Frontal cortex (tissue), 4 donors: ENCODE measurements around the gene MALT1. TPM values are rescaled to one million over a fixed set of nuclear protein-coding genes. Genes with fewer than 3 reads are reported as not detected.

ENCODE experiments used
- DNase-seq, 2 donors: peaks; one replicate each; pipeline ENCODE4 v3.0.0; 2012; ENCODE audit warnings: low spot score in 2 of 2
- FAIRE-seq: peaks from 2 replicates; lab custom pipeline; 2012; peaks lifted over from hg19 to GRCh38; lab: Jason Lieb, UNC
- total RNA-seq: library from RNA; depleted of rRNA; stranded (reverse); fragments of >200 nt; gene quantifications from one replicate; pipeline ENCODE4 v1.2.3, GENCODE V29; 2014
- donor health status: control.
- donor health status: control.
- donor health status: control.

Gene MALT1
- total RNA-seq, 1 donor from 2014 or later, result 26.9 TPM

DNA sequence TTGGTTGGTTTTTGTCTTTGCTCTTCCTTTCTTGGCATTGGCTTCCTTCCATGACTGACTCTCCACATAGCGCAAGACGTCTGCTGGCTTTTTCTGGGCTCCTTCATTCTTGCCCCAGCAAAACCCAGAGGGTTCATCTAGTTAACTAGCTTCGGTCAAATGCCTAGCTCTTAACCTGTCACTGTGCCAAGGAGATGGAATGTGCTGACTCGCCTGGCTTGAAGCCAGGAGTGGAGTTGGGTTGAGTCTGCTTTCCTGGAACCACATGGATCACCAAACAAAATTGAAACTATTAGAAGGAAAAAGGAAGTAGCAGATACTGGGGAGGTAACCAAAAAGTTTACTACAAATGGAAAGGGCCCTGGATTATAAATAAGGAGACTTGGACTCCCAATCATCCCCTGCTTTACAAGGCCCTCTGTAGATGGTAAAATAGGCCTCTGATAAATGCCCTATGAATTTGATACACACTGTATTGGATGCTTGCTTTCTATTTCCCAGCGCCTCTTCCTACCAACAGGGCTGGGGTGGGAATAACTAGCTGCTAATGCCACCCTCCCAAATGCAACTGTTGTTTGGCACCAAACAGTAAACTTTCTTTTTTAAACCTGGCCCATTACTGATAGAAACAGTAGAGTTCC lies 11.3 kb downstream of the MALT1 start:
- no peak for FAIRE-seq

DNA sequence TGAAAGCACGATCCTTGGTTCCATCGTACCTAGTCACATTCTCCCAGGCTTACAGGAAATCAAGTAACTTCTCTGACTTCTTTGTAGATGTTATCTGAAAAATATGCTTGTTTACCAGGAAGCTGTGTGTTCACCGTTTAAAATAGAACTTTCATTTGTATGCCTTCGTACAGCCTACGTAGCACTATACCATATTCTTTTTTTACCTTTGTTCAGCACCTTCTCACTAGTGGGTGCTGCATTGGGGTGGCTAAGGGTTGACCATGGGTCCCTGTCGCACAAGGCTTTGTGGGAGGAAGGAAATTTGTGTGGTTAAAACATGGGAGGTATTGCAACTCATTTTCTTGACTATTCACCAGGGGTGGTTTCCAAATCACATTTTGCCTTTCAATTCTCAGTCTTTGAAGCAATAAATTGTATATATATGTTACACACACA lies 16.6 kb downstream of the MALT1 start:
- no peak for FAIRE-seq
- DNase-seq, result no peak

More for the DNA sequence above, 11.3 kb downstream of the MALT1 start:
- DNase-seq, result no peak

DNA sequence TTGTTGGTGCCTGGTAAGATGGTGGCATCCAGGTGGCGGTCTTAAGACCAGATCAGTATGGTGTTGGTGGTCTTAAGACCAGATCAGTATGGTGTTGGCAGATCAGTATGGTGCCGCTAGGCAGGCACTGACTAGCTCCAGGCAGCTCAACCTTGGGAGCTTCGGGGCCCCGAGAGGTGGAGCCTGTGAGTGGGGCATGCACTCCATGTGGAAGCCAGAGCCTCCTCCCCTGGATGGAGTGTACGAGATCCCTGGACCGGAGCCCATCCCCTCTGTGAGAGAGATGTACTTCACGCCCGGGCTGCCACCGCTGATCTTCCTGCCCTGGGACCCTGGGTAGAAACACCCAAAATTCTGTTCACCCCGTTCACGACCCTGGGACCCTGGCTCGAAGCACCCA lies 19.0 kb downstream of the MALT1 start:
- DNase-seq, result no peak
- FAIRE-seq, result no peak

DNA sequence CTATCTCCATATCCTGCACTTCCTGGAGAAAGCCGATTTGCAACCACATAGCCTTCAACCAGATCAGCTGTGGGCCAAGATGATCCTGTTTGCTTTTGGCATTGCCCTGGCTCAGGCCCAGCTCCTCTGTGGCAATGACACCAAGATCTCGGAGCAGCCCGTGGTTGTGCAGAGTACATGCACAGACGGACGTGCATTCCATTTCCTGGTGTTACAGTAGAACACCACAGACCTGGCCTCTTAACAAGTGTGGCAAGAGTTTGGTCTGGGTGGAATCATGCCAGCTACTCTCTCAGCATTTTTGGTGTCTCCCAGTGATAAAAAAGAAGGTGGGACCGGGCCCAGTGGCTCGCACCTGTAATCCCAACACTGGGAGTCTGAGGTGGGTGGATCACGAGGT lies 20.0 kb downstream of the MALT1 start:
- DNase-seq (no peak), FAIRE-seq (no peak)

DNA sequence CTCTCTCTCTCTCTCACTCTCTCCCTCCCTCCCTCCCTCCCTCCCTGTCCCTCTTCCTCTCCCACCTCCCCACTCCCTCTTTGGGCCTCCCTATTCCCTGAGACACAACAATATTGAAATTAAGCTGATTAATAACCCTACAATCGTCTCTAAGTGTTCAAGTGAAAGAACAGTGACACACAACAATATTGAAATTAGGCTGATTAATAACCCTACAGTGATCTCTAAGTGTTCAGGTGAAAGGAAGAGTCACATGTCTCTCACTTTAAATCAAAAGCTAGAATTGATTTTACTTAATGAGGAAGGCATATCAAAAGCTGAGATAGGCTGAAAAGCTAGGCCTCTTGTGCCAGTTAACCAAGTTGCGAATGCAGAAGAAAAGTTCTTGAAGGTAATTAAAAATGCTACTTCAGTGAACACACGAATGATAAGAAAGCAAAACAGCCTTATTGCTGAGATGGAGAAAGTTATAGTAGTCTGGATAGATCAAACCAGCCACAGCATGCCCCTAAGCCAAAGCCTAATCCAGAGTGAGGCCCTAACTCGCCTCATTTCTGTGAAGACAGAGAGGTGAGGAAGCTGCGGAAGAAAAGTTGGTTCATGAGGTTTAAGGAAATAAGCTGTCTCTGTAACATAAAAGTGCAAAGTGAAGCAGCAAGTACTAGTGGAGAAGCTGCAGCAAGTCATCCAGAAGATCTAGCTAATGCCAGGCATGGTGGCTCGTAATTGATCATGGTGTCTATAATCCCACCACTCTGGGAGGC lies 21.3 kb downstream of the MALT1 start:
- no peak for DNase-seq
- no peak for FAIRE-seq

DNA sequence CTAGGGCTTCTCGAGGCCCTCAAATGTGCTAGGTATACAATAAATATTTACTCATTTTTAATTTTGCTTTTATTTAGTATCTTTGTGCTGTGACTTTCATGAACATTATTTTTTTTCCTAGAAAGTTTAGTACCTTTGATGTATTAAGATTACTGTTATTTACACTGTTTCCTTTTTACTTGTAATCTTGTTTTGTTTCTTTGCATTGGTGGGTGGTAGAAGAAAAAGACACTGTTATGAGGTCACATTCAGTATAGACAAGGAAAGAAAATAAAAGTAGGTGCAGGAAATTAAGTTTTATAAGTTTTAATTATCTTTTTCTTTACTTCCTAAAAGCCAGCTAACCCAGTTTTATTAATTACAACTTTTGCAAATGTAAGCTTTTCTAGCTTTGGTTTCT lies 23.0 kb downstream of the MALT1 start:
- FAIRE-seq, result no peak
- DNase-seq, result no peak

DNA sequence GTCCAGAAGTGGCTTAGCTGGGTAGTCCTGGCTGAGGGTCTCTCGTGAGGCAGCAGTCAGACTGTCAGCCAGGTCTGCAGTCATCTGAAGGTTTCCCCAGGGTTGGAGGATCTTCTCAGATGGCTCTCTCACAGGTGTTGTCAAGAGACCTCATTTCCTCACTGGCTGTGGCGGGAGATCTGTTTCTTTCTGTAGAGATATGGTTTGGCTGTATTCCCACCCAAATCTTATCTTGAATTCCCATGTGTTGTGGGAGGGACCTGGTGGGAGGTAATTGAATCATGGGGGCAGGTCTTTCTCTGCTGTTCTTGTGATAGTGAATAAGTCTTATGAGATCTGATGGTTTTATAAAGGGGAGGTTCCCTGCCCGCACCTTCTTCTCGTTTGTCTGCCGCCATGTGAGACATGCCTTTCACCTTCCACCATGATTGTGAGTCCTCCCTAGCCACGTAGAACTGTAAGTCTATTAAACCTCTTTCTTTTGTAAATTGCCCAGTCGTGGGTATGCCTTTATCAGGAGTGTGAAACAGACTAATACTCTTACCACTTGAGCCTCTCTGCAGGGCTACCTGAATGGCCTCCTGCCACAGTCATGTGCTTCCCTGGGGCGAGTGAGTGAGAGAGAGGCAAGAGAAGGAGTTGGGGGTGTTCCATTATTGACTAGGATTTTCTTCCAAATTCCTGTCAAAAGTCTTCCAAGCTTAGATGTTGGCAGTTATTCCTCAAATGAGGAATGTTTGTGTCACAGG lies 23.6 kb downstream of the MALT1 start:
- FAIRE-seq, result no peak
- DNase-seq, result no peak

DNA sequence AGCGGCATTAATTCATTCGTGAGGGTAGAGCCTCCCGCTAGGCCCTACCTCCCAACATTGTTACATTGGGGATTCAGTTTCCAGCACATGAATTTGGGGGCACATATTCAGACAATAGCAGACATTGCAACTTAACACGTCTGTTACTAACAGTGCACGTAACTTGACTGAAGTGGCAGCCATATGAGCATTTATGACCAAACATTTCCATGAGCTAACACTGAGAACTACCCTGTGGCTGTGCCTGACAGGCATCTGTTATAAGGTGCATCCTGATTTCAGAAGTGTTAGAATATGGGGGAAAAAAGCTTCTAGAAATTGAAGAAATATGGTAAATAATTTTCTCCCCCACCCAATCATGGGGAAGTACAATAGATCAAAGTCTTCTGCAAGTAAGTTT lies 24.5 kb downstream of the MALT1 start:
- FAIRE-seq (no peak), DNase-seq (no peak)

DNA sequence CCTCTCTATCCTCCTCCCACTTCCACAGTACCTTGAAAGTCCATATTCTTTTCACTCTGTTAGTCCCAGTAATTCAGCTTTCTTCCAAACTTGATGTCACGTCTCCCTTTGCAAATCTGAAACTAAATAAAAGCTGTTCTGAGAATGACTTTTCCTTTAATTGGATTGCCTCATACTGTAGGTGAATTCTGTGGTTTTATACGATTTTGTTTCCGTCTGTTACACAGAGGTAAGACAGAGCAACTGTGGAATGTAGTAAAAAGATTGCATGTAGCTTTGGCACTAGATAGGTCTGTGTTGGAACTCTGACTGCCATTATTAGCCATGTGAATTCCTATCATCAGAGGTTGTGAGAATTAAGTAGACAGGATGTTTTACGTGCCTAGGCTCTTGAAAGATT lies 25.9 kb downstream of the MALT1 start:
- no peak for FAIRE-seq
- DNase-seq, result no peak

DNA sequence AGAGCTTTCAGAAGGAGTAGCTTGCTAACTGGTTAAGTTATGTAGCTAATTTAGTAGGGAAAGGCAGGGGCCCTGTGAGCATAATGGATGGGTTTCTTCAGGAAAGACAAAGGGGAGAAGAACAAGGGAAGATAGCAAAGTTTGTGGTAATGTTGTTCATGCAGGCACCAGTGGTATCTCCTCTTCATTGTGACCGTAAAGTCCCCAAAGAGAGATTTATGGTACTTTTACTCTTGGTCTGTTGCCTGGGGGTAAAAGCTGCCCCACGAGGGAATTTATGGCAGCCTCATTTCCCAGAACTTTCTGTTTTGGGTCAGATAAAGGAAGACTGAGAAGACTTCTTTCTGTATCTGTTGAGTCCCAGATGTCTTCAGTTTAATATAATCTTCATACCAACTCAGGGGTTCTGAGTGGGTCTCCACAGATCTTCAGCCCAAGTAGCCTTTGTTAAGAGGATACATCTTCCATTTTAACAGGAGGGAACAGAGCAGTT lies 27.5 kb downstream of the MALT1 start:
- FAIRE-seq (no peak), DNase-seq (no peak)

DNA sequence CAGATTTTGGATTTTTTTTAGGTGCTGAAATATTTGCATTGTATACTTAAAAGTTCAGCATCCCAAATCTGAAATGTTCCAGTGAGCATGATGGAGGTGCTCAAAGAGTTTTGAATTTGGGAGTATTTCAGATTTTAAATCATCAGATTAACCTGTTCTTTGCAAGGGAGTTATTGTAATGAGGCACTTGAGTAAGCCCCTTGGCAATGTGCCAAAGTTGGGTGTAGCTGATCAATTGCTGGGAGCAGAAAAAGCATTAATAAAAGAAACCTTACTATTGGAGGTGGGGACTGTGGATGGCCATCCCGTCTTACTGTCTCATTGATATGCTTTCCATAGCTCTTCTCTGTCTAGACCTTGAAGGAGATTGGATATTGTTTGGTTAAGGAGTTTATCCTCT lies 28.3 kb downstream of the MALT1 start:
- DNase-seq, result no peak
- no peak for FAIRE-seq

DNA sequence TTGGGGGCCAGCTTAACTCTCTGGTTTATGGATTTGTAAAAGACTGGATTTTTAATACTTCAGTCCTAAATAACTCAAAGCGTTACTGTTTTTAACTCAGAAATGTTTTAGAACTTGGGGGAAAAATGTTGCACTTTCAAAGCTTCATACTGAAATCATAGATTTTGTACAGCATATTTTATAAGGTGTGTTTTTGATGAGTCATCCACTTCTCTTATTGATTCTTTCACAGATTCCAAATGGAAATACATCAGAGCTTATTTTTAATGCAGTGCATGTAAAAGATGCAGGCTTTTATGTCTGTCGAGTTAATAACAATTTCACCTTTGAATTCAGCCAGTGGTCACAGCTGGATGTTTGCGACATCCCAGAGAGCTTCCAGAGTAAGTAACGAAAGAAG lies 28.9 kb downstream of the MALT1 start:
- FAIRE-seq (no peak), DNase-seq (no peak)

DNA sequence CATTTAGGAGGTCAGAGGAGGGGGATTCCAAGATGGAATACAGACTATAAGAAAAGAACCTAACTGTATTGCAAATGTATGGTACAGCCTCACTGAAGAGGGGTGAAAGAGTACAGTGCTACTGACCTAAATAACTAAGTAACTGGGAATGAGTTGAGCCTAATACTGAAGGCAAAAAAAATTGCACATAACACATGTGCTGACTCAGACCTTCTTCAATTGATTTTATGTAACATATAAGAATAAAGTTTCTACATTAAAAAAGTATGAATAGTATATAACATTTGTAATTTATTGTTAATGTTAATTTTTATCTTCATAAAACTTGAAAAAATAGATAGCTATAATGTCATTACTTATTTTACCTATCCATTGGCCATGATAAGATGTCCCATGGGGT lies 41.7 kb downstream of the MALT1 start:
- FAIRE-seq, result no peak

DNA sequence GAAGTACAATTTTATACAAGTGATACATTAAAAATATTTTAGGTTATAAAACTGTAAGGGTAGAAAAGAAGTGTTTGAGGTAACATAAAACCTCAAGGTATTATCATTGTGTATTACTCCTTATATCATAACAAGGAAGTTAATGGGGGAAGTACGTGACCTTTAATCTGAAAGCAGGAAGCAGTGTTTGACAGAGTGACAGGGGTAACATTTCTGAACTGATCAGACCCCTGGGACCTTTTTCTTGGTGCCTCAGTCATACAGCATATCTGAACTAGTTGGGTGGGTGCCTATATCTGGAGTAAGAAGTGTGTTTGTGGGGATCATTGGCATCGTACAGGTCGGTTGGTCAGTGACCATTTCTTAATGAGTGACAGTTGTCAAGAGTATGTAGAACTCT lies 43.0 kb downstream of the MALT1 start:
- FAIRE-seq, result no peak

More for the DNA sequence above, 41.7 kb downstream of the MALT1 start:
- no peak for DNase-seq

DNA sequence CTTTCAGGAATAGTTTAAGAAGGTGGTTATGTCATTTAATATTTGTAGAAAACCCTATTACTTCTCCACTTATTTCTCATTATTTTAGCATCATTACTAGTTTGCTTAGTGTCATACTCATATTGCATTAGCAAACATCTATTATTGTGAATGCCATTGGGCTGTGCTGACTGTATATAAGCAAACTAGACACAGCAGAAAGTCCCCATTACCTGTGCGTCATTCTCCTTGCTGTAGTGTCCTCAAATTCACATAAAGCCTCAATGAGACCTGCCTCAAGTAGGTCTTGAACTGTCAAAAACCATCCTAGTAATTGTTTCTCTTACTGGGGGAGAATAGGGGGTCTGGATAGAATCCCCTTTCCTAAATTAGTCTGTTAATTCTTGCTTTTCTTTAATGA lies 43.6 kb downstream of the MALT1 start:
- DNase-seq (no peak), FAIRE-seq (no peak)

More for the DNA sequence above, 43.0 kb downstream of the MALT1 start:
- no peak for DNase-seq

DNA sequence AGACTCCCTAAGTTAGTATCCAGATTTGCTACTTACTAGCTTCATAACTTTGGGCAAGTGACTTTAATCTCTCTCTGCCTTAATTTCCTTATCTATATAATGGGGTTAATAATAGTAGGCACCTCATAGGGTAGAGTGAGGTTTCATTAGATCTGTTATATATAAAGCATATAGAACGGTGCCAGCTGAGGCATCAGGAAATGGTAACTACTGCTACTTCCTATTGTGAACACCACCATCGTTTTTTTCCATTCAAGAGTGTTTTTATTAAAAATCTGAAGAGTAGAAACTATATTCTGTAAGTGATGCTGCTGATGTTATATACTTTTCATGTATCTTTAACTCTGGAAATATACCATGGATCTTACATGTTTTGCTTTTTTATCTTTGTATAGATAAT lies 44.3 kb downstream of the MALT1 start:
- FAIRE-seq (no peak), DNase-seq (no peak)

DNA sequence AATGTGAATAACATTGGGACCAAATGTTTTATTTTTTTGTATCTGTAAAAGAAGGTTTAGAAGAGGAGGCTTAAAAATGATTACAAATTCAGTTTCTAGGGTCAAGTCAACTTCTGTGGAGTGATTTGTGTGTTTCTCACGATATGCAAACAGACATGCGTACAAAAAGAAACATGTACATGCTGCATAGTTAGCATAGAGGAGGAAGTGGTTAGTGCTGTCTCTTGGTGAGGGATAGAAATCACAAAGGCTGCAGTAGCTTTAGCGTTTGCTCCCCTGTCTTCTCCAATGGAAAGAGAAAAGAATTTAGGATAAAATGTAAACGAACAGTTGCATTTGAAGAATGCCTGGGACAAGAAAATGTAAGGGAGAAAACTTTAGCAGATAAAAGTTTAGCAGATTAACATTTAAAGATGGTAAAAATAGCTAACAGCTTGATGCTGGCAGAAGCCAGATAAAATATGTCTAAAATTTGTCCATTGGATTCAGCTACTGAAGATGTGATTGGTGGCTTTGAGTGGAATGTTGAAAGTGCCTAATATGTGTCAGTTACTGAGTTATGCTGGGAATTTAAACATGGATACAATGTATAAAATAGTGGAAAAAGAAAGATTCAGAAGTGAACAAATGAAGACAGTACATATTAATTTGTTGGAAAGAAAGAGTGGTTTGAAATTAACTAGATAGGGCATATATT lies 44.9 kb downstream of the MALT1 start:
- no peak for FAIRE-seq
- DNase-seq, result no peak

DNA sequence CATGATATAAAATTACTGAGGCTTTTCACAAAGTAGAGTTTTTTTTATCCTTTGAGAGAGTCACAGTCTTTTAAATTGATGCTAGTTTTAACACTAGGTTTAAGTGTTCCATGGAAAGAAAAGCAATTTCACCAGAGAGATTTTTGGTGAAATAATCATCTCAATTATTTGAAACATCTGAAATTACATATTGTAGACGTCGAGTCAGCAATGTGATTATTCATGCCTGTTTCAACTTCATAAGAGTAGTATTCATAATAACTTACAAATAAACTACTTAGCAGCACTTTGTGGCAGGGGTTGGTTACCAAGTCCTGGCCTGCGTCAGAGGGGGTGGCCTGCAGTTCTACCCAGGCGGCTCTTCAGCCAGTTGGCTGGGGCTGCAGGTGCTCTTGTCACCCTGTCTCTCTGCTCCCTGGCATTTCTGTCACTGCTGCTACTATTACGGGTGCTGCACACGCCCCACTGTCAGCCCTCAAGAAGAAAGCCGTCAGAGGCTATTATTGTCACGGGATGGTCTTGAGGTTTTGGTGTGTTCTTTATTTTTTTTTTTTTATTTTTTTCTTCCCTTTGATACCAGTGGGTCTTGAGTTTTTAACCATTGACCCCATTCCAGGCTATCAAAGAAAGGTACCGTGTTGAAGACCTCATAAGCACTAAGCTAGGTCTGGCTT lies 50.4 kb downstream of the MALT1 start:
- FAIRE-seq, result no peak
- no peak for DNase-seq

DNA sequence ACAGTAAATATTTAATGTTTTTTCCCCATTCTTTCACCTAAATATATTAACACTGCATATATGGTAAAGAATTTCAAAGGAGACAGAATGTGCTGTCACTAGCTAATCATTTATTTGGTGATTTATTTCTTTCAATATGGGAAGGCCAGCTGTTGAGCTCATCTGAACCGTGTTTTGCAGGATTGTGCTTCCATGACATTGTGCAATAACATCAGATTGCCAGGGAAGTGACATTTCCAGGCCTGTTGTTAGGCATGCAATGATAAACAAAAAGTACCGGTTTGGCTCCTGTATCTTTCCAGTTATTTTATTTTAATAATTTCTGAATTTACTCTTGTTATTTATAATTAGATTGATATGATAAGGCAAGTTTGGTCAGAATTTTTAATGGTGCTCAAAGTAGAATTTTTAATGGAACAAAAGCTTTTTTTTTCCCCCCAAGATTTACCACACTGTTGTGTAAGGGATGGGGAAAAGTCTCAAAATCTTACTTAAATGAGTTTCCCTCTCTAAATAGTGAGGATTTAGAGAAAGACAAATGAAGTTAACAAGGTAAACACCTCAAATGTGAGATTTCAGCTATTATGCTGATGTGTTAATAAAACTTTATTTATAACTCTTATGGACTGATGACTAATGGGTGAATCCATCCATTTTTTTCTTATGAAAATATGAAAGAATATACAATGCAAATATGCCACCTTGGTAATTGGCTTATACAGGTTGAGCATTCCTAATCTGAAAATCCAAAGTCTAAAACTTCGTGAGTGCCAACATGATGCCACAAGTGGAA lies 52.7 kb downstream of the MALT1 start:
- FAIRE-seq, result no peak

More for the DNA sequence above, 52.7 kb downstream of the MALT1 start:
- no peak for DNase-seq
